SK-N-SH treated with all-trans-retinoic acid at 6 μM for 48 hours (cell line): ENCODE results near the gene BUB3.

ENCODE experiments used
- ATAC-seq: fragments of 200-7000 bp; cut with Tn5 transposase; 3 replicates; pipeline ENCODE4 v1.9.1; 2020; ENCODE audit warnings: mild to moderate bottlenecking, moderate library complexity
- ARNTL ChIP-seq: fragments of 450-650 bp; formaldehyde crosslinking; IDR thresholded peaks from 2 replicates; pipeline ENCODE4 v1.5.0; 2020; ENCODE audit warnings: low read depth, mild to moderate bottlenecking, moderate library complexity, borderline replicate concordance
- BACH2 ChIP-seq: fragments of 250-450 bp; sonication (Bioruptor Pico); IDR thresholded peaks from 2 replicates; pipeline ENCODE4 v1.9.0; 2021; ENCODE audit warnings: mild to moderate bottlenecking, borderline replicate concordance
- CREB5 ChIP-seq: fragments of 250-450 bp; sonication (Bioruptor Pico); IDR thresholded peaks from 2 replicates; pipeline ENCODE4 v1.5.1; 2020; ENCODE audit warnings: low read depth, mild to moderate bottlenecking, moderate library complexity
- CSDC2 ChIP-seq: fragments of 250-450 bp; sonication (Bioruptor Pico); IDR thresholded peaks from 2 replicates; pipeline ENCODE4 v1.5.0; 2020; ENCODE audit warnings: mild to moderate bottlenecking, moderate library complexity
- CSRNP3 ChIP-seq: fragments of 250-450 bp; sonication (Bioruptor Pico); IDR thresholded peaks from 2 replicates; pipeline ENCODE4 v1.5.1; 2021; ENCODE audit warnings: mild to moderate bottlenecking, moderate library complexity
- GLIS3 ChIP-seq: fragments of 250-450 bp; sonication (Bioruptor Pico); IDR thresholded peaks from 2 replicates; pipeline ENCODE4 v1.5.0; 2020; ENCODE audit warnings: mild to moderate bottlenecking, moderate library complexity
- ISL1 ChIP-seq: fragments of 250-450 bp; sonication (Bioruptor Pico); IDR thresholded peaks from 2 replicates; pipeline ENCODE4 v2.1.2; 2022; ENCODE audit warnings: mild to moderate bottlenecking, moderate library complexity
- OSR1 ChIP-seq: fragments of 250-450 bp; sonication (Bioruptor Pico); IDR thresholded peaks from 2 replicates; pipeline ENCODE4 v1.8.0; 2022; ENCODE audit warnings: moderate library complexity, mild to moderate bottlenecking, inconsistent platforms
- PATZ1 ChIP-seq: fragments of 250-450 bp; sonication (Bioruptor Pico); IDR thresholded peaks from 2 replicates; pipeline ENCODE4 v1.8.0; 2020; ENCODE audit warnings: mild to moderate bottlenecking, moderate library complexity, borderline replicate concordance
- POU6F1 ChIP-seq: fragments of 250-450 bp; sonication (Bioruptor Pico); IDR thresholded peaks from 2 replicates; pipeline ENCODE4 v1.8.0; 2021; ENCODE audit warnings: low read depth, mild to moderate bottlenecking, moderate library complexity, borderline replicate concordance
- PPARA ChIP-seq: fragments of 250-450 bp; sonication (Bioruptor Pico); IDR thresholded peaks from 2 replicates; pipeline ENCODE4 v1.5.0; 2020; ENCODE audit warnings: mild to moderate bottlenecking, borderline replicate concordance
- RARB ChIP-seq: fragments of 250-450 bp; sonication (Bioruptor Pico); IDR thresholded peaks from 2 replicates; pipeline ENCODE4 v1.8.0; 2021; ENCODE audit warnings: mild to moderate bottlenecking, moderate library complexity
- TOX ChIP-seq: fragments of 250-450 bp; sonication (Bioruptor Pico); IDR thresholded peaks from 2 replicates; pipeline ENCODE4 v1.8.0; 2021; ENCODE audit warnings: mild to moderate bottlenecking, moderate library complexity, borderline replicate concordance
- TSHZ2 ChIP-seq: fragments of 250-450 bp; sonication (Bioruptor Pico); IDR thresholded peaks from 2 replicates; pipeline ENCODE4 v1.5.0; 2020; ENCODE audit warnings: mild to moderate bottlenecking, moderate library complexity
- ZC3H10 ChIP-seq: fragments of 250-450 bp; sonication (Bioruptor Pico); IDR thresholded peaks from 2 replicates; pipeline ENCODE4 v1.5.1; 2021; ENCODE audit warnings: mild to moderate bottlenecking, moderate library complexity
- ZFP3 ChIP-seq: fragments of 250-450 bp; sonication (Bioruptor Pico); IDR thresholded peaks from 2 replicates; pipeline ENCODE4 v1.5.0; 2020; ENCODE audit warnings: mild to moderate bottlenecking, moderate library complexity
- ZFP30 ChIP-seq: fragments of 450-650 bp; formaldehyde crosslinking; IDR thresholded peaks from 2 replicates; pipeline ENCODE4 v1.5.0; 2022; ENCODE audit warnings: mild to moderate bottlenecking, moderate library complexity

The BUB3 gene

GRCh38 chr10:123139521-123140163 lies 14.6 kb upstream of the BUB3 start (continued):
- TF ChIP-seq CSRNP3 (CRISPR knock-in tag) = no peak

GRCh38 chr10:123140164-123140982 lies 13.8 kb upstream of the BUB3 start:
- TF ChIP-seq ZFP30 (CRISPR knock-in tag) (no peak), PATZ1 (CRISPR knock-in tag) (no peak), CREB5 (no peak), ISL1 (CRISPR knock-in tag) (no peak), OSR1 (no peak), POU6F1 (CRISPR knock-in tag) (no peak), ZC3H10 (CRISPR knock-in tag) (no peak), BACH2 (no peak), GLIS3 (CRISPR knock-in tag) (no peak), ZFP3 (CRISPR knock-in tag) (no peak), RARB (CRISPR knock-in tag) (no peak)
- peak; percentile 26; the same call in 1 of the 3 replicates for ATAC-seq

GRCh38 chr10:123140983-123141390 lies 13.2 kb upstream of the BUB3 start:
- TF ChIP-seq ISL1 (CRISPR knock-in tag) (no peak), OSR1 (no peak), CSDC2 (CRISPR knock-in tag) (no peak), TSHZ2 (CRISPR knock-in tag) (no peak)
- ATAC-seq = no peak

GRCh38 chr10:123141791-123142700 lies 12.2 kb upstream of the BUB3 start:
- ATAC-seq = no peak
- TF ChIP-seq ARNTL (CRISPR knock-in tag) (no peak), PATZ1 (CRISPR knock-in tag) (no peak), ZFP30 (CRISPR knock-in tag) (no peak), TOX (CRISPR knock-in tag) (no peak), CSRNP3 (CRISPR knock-in tag) (no peak), RARB (CRISPR knock-in tag) (no peak), OSR1 (no peak), PPARA (CRISPR knock-in tag) (no peak)
